GM13977 (cell line): ENCODE data around the gene LYAR.

Source experiments
- DNase-seq: peaks from one replicate; pipeline ENCODE4 v3.0.0; 2012; ENCODE audit warnings: low spot score
- in situ Hi-C: fragments of 300-500 bp; cut with MboI; formaldehyde crosslinking; loops from one replicate; pipeline ENCODE4 v1.12.0; 2022; ENCODE audit warnings: low sequenced_read_pairs, low pct_unique_long_range_greater_than_20kb, mixed read lengths, inconsistent platforms; ENCODE audit not compliant: unreplicated experiment
- TF ChIP-seq, protein P1 (sequence below): IDR thresholded peaks from 2 replicates; pipeline ENCODE4 v1.5.1; 2012; ENCODE audit warnings: mild to moderate bottlenecking, control low read depth; ENCODE audit not compliant: insufficient read depth; ENCODE audit errors: extremely low read depth, missing control alignments

The LYAR gene

DNA sequence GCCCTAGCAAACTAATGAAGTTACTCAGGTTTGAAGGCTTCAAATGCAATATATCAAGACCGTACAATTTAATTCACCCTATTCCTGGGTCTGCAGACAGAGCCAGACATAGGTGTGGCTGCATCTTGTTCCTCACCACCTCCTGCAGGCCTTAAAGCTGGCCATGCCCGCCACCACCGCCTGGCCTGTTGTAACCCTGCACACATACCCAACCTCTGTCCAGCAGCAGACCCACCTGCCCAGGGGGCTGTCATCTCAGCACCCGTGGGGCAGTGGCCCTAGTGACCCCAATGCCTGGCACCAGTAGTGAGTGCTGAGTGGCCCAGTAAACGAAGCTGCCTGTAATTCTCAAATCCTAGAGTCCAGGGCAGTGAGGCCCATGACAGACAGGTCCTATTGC, 40.8 kb upstream of the LYAR start:
- TF ChIP-seq, protein P1, sequence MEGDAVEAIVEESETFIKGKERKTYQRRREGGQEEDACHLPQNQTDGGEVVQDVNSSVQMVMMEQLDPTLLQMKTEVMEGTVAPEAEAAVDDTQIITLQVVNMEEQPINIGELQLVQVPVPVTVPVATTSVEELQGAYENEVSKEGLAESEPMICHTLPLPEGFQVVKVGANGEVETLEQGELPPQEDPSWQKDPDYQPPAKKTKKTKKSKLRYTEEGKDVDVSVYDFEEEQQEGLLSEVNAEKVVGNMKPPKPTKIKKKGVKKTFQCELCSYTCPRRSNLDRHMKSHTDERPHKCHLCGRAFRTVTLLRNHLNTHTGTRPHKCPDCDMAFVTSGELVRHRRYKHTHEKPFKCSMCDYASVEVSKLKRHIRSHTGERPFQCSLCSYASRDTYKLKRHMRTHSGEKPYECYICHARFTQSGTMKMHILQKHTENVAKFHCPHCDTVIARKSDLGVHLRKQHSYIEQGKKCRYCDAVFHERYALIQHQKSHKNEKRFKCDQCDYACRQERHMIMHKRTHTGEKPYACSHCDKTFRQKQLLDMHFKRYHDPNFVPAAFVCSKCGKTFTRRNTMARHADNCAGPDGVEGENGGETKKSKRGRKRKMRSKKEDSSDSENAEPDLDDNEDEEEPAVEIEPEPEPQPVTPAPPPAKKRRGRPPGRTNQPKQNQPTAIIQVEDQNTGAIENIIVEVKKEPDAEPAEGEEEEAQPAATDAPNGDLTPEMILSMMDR, result no peak
- in situ Hi-C loops, result loop anchor here (10.0 kb wide), 1 partner anchor 76 kb away; no protein-coding TSS in a partner anchor

DNA sequence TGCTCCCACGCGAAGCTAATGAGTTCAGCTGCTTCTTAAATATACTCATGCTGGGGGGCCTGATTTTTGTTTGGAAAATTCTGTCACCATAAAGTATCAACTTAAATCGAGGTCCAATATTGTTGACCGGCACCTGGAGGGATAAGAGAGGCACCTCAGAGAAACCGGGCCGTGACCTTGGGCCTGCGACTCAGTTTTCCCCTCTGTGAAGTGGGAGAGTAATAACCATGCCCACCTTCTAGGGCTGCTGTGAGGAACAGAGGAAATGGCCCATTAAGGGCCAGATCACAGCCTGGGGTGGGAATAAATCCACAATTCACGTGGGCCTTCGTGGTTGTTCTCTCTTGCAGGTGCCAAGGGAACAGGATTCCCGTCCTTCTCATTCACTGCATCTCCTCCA, 39.5 kb upstream of the LYAR start:
- in situ Hi-C loops, result no loop called here
- no peak for DNase-seq
- TF ChIP-seq, protein P1, result no peak

More for the DNA sequence above, 40.8 kb upstream of the LYAR start:
- no peak for DNase-seq

DNA sequence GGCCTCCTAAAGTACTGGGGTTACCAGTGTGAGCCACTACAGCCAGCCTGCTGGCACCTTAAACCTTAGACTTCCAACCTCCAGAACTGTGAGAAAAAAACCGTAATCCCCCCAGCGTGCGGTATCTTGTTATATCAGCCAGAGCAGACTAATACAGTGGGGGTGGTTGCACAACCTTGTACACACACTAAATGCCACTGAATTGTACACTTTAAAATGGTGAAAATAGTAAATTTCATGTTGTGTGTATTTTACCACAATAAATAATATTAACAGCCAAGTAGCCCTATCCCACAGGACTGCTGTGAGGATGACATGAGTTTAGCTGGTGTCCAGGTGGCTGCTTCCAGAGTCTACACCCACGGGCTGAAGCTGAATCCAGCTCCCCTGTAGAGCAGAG, 38.9 kb upstream of the LYAR start:
- no peak for DNase-seq
- in situ Hi-C loops, result no loop called here

DNA sequence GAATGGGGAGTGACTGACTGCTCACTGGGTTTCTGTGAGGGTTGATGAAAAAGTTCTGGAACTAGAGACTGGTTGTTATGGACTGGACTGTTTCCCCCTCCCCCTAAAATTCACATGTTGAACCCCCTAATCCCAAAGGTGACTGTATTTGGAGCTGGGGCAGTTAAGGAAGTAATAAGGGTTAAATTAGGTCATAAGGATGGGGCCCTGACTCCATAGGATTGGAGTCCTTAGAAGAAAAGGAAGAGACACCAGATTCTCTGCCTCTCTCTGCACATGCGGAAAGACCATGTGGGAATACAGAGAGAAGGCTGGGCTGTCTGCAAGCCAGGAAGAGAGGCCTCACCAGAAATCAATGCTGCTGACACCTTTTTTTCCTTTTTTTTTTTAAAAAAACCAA, 38.3 kb upstream of the LYAR start:
- in situ Hi-C loops, result no loop called here
- no peak for DNase-seq
- TF ChIP-seq, protein P1, result no peak

More for the DNA sequence above, 38.9 kb upstream of the LYAR start:
- TF ChIP-seq, protein P1, result no peak

DNA sequence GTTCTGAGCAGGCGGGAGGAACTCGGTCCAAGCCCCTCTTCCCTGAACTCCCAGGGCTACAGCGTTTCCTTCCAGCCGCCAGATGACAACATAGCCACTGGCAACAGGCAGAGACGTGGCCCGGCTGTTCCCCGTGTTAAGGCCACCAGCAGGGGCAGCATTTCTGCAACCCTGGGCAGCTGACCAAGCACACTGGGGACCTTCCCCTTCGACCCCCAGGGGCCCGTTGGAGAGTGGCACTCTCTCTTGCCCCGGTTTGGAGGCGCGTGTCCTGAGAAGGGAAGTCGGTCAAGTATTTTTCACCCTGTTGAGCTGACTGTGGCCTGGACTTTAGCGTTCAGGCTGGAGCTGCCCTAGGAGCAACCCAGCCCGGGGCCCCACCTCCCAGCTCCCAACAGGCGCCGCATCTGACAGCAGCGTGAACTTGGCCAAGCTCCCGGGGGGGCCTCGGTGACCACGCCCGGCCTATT, 37.7 kb upstream of the LYAR start:
- no peak for DNase-seq
- TF ChIP-seq, protein P1, result peak; percentile 26
- in situ Hi-C loops, result no loop called here

DNA sequence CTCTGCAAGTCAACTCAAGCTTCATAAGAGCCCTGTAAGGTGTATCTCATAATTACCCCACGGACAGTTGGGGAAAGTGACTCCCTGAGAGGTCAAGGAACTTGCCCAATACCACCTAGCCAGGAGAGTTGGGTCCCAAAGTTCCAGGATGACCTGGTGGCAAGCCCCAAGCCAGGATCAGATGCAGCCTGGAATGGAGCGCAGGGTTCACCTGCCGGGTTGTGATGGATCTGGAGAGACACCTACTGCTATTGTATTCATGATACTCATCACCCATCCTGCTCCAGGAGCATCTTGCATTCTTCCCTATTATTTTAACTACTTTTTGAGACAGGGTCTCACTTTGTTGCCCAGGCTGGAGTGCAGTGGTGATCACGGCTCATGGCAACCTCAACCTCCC, 36.2 kb upstream of the LYAR start:
- in situ Hi-C loops, result no loop called here
- no peak for DNase-seq
- TF ChIP-seq, protein P1, result no peak

DNA sequence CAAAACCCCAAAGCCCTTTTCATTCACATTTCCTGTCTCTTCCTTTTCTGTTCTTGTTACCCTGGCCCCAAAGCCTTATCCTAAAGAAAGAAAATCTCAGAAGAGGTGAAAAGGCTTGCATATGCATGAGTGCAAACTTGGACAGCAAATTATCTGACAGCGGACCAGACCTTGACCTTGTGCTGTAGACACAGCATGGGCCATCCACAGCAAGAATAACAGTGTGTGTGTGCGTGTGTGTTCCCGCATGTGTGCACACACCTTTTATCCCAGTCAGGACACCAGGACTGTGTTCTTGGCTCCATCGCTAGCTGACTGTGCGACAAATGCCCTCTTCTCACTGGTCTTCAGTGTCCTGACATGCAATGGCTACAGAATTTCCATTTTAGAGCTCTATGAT, 35.4 kb upstream of the LYAR start:
- in situ Hi-C loops, result no loop called here
- DNase-seq, result no peak
- TF ChIP-seq, protein P1, result no peak
